Skin of body (tissue), 2 donors: ENCODE data around the gene LEFTY2. TPM values are rescaled to one million over a fixed set of nuclear protein-coding genes. Genes with fewer than 3 reads are reported as not detected.
"Not testable (repeated sequence)": the region's sequence is repeated elsewhere in the genome, so short reads cannot be mapped to it uniquely, and the experiment has no call there.

Experiments used
- DNase-seq: peaks from one replicate; lab custom pipeline; 2025; lab: John Stamatoyannopoulos, UW
- total RNA-seq: library from RNA; depleted of rRNA; stranded (reverse); fragments of >200 nt; gene quantifications from one replicate; pipeline ENCODE4 v1.2.3, GENCODE V29; 2014

Gene LEFTY2
- total RNA-seq, 1 donor from 2014 or later: 6.7 TPM

DNA sequence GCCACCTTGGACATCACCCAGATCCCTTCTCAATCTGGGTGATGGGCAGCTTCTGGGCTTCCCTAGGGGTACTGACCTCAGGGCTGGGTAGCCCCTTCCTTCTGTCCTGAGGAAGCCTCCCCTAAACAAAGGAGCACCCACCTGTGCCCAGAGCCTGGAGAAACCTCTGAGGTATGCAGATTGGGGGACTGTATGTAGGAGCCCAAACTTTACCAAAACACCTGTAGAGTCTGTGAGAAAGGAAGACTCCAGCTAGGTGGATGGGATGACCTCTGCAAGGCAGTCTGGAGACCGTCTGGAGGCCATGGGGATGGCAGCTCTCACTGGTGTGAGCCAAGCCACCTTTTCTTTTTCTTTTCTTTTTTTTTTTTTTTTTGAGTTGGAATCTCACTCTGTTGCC is 13.7 kb upstream of the LEFTY2 start:
- DNase-seq: no peak

DNA sequence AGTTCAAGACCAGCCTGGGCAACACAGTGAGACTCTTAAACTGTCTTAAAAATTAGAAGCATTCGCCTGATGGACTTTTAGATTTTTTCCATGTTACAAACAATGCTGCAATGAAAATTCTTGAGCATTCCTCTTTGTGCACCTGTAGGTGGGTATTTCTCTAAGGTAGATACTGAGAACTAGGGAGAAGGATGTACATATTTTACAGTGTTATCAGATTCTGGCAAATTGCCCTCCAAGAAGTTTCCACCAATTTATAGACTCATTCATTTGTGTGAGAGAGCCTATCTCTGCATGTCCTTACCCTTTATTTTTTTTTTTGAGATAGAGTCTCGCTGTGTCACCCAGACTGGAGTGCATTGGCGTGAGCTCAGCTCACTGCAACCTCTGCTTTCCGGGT is 12.3 kb upstream of the LEFTY2 start:
- DNase-seq: no peak

DNA sequence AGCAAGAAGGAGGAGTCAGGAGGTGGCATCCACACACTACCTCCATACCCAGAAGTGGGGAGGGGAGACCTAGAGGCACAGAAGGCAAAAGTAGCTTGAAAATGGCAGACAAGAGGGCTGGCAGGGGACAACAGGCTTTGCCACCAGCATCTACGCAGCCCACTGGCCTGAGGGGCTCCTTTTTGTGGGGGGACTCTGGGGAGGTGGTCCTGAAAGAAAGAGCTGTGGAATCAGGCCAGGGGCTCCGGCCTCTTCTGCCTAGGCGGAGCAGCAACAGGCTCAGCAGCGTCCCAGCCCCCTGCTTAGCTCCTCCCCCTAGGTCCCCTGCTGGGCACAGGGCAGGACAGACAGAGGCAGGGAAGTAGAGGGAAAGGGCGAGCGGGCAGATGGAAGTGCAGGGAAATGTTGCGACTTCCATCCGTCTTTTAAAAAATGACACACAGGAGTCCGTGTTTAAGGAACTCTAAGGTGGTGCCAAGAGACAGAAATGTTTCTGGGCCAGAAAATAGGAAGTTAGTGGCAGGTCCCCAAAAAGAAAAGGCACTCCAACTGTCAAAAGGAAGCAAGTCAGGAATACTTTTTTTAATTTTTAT is 10.0 kb upstream of the LEFTY2 start:
- no peak for DNase-seq

DNA sequence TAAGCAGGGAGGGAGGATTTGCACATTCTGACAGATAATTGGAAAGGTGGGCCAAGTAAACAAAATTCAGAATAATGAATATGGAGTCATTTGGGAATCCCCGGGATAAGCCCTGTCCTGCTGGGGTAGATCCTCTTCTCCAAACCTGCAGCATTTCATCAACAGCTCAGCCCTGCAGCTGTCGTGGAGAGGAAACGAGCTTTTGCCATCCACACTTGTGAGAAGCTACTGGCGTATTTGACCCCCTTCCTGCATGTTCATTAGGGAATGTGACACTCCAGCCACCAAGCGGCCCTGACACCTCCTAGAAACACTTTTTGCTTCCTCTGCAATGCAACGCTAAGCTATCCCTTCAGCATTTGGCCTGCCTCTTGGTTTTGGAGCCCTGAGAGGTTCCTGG is 8.0 kb upstream of the LEFTY2 start:
- no peak for DNase-seq

DNA sequence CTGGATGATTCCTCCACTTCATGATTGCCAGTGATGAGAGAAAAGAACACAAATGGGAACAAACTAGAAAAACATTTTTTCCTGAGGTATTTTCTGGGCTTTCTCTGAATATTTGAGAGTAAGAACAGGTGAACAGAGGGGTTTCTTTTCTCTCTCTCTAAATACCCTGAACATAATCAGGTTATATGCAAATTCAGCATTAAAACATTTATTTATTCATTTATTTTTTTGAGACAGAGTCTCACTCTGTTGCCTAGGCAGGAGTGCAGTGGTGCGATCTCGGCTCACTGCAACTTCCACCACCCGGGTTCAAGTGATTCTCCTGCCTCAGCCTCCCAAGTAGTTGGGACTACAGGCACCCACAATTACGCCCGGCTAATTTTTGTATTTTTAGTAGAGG is 5.8 kb upstream of the LEFTY2 start:
- DNase-seq: no peak

DNA sequence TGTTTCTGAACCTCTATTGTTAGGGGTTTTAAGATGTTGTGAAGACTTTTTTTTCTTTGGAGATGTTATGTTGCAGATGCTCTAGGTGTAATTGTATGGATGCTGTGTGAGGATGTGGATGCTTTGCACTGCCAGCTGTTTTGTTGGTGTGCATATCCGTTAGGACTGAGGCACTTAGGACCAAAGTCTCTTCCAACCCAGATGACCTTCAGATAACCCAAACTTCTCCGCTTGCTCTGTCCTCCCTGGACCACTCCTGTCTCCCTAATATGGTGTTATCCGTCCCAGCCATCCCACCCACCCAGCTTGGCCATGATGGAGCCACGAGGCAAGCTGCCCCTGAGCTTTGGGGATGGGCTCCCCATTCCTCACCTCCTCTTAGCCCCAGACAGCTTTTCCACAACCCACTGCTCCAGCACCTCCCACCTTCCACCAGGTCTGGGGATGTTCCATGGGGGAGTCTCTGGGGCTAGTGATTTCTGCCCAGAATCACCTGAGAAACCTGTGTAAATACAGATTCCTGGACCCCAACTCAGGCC is 5.1 kb upstream of the LEFTY2 start:
- DNase-seq: no peak

DNA sequence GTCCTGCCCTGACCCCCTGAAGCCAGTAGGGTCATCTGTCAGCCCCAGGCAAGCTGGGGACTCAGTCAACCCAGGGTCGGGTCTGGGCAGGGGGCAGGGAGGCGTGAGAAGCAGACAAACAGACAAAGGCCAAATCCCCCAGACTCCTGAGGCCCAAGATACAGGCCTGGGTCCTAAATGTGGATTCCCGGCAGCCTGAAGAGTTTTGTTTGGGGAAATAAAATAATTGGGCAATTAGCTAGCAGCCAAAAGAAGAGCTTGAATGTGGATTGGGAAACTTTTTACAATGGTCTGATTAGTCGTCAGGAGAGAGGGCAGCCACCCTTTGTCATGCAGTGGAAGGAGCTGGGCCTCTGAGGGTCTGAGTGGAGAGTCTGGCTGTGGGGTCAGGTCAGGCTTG is 4.5 kb upstream of the LEFTY2 start:
- no peak for DNase-seq

DNA sequence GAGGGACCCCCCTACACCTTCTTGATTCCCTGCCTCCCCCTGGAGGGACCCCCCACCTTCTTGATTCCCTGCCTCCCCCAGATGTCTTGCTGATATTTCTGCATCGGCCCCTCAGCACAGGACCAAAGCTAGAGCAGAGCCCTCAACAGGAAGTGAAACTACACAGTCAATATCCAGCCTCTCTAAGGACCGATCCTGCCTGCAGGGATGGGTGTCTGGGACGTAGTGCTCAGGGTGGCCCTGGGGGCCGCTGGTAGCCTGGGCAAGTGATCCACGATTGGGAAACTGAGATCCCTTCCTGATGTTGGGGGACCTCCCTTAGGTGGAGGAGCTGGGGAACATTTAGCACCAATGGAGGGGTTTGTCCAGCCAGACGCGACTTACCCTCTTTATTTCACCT is 3.9 kb upstream of the LEFTY2 start:
- no peak for DNase-seq

DNA sequence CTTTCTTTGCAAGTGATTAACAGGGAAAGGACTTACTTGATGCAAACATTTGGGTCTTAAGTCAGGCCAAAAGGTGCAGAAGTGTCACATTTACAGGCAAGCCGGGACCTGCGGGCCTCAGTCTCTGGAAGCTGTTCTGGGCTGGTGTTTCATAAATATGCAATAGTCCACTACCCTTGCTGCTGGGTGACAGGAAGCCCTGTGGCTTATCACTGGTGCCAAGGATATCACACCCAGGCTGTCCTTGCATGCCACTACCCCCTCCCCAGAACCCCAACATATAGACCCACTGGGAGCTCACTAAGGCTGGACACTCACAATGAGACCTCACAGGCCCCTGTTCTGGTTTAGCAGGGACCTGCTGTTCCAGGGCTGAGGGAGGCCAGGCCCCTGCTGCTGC is 3.4 kb upstream of the LEFTY2 start:
- no peak for DNase-seq

DNA sequence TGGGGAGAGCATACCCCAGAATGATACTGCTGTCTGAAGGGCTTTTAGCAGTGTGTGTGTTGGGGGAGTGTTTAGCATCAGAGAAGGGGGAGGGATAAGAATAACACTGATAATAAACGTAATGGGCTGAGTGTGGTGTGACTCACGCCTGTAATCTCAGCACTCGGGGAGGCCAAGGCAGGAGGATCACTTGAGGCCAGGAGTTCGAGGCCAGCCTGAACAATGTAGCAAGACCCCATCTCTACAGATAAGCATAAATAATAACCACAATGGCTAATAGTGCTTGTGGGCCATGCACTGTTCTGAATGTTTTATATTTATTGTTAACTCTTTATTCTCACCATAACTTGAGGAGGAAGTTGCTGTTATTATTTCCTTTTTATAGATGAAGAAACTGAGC is 2.6 kb upstream of the LEFTY2 start:
- DNase-seq: no peak

DNA sequence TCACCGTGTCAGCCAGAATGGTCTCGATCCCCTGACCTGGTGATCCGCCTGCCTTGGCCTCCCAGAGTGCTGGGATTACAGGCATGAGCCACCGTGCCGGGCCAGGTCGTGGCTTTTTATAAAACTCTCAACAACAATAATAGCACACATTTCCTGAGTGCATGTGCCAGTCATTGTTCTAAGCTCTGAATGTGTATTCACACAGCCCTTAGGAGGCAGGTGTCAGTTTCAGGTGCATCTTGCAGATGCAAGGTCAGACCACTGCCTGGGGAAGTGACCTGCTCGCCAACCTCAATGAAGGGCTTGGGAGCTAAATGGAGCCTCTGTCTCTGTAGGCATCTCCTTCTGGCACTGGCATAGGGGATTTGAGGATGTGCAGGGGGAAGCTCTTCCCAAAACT is 1.6 kb upstream of the LEFTY2 start:
- no peak for DNase-seq

DNA sequence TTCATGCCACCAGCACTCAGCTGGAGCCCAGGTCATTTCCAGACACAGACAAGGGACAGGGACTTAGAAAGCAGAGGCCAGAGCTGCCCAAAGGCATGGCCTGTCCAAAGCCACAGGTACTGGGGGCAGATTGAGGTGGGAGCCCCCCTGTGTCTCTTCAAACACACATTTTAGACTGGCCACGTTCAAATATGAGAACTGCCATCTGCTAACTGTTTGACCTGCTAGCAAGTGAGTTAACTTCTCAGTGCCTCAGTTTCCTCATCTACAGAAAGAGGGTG is 862 bp upstream of the LEFTY2 start:
- DNase-seq: no peak

DNA sequence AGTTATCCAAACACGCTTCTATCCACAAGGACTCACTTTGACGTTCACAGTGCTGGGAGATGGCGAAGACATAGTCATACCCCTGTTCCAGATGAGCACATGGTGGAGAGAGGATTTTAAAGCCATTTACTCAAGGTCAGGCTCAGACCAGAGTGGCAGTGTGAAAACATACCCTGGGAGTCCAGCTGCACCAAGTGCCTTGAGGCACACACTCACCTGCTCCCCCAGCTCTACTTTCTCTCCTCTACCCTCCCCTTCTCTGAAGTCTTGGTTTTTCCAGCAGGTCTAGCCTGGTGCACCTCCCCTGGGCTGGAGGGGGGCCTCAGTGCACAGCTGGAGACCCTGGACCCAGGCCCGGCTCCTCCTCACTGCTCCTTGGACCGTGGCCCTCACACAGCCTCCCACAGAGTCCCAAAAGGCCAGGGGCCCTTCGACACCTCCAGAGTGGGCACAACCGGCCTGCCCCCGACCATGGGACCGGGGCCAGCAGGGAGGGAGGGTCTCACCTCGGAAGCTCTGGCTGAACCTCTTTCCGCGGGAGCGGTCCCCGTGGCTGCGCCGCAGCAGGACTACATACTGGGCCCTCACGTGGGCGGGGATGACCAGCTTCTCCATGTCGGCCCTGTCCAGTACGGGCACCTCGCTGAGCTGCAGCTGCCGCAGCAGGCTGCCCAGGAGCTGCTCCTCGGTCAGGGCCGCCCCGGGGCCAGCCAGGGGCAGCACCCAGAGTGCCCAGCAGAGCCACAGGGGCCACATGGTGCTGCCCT is 452 bp downstream of the LEFTY2 start:
- DNase-seq: no peak

DNA sequence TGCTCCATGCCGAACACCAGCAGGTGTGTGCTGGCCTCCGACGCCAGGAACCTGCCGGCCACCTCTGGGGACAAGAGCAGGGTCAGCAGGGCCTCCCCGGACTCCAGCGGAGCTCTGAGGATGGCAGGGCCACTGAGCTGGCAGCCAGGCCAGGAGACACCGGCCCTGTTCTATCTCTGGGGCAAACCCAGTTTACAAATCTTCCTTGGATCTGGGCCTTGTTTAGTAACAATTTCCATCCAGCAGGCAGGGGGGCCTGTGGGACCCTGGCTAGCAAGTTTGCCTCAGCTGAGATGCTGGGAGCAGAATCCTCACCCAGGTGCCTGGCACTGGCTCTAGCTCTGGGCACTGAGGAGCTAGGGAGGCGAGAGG is 1.1 kb downstream of the LEFTY2 start:
- not testable (repeated sequence) for DNase-seq

DNA sequence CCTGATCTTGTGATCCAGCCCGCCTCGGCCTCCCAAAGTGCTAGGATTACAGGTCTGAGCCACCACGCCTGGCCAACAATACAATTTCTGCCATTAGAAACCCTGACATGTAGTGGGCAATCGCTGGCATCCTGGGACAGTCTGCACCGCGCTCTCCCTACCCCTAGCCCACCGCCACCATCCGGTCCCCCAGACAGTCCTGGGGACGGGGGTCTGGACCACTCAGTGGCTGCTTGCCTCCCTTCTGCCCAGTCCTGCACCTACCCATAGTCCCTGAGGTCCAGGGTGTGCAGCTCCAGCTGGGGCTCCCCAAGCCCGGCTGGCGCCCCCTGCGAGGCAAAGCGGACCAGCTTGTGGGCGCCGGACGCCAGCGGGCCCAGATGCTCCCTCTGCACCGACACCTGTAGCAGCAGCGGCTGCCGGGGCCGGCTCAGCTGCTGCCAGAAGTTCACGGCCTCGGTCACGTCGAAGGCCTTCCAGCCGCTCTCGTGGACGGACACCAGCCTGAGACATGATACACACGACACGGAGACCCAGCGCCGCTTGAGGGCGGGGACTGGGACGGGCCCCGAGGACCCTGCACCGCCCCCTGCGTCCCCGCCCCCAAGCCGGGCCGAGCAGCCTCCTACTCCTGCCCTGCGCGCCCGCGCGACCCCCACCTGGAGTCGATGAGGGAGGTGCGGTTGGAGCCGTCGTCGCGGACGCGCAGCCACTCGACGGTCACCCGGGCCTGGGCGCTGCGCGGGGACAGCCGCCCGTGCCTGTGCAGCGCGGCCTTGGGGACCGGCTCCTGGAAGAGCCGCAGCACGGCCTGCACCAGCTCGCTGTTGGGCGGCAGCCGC is 1.7 kb downstream of the LEFTY2 start:
- DNase-seq: not testable (repeated sequence)

DNA sequence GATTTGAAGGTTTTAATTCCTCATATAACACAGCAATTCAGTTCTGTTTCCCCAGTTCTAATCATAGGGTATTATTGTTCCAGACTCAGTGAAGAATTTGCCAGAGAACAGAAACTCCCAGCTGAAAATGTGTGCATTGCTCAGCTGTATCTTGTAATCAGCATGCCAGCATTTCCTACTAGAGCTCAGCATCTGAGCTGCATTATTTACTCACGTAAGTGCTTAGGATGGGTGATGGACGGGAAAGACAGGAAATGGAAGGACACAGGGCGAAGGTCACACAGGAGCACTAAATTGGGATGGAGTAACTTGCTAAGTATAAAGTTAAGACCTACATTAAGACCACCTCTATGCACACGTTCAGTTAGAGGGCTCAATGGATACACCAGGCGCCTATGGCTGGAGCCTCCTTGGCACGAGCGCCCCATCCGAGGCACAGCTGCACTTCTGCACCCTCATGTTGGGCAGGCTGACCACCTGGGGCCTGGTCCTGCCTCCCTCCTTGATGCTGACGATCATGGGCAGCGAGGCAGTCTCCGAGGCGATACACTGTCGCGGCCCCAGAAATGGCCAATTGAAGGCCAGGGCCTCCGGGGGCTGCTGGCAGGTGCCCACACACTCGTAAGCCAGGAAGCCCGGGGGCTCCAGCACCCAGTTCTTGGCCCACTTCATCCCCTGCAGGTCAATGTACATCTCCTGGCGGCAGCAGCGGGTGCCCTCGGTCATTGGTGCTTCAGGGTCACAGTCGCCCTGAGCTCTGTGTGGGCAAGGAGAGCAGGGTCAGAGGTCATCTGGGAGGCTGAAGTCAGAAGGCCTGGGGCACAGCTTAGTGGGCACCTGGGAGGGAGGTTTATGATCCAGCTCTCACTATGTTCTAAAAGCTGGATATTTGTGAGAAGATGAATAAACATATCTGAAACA is 3.7 kb downstream of the LEFTY2 start:
- DNase-seq: peak; percentile 47

DNA sequence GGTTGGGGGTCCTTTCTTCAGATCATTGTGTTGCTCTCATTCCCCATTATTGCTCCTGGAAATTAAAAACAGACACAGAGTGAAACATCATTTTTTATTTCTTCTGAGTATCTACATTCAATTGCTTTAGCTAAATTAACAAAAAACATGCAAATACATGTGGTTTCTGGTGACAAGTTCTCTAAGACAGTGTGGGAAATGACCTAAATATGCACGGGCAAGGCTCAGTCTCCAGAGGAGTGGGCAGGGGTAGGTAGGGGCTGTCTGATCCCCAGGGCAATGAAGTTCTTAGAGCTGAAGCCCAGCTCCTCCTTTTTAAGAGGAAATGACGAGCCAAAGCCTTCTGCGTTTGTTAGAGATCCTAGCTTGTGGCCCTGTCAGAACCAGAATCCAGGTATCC is 4.5 kb downstream of the LEFTY2 start:
- no peak for DNase-seq

DNA sequence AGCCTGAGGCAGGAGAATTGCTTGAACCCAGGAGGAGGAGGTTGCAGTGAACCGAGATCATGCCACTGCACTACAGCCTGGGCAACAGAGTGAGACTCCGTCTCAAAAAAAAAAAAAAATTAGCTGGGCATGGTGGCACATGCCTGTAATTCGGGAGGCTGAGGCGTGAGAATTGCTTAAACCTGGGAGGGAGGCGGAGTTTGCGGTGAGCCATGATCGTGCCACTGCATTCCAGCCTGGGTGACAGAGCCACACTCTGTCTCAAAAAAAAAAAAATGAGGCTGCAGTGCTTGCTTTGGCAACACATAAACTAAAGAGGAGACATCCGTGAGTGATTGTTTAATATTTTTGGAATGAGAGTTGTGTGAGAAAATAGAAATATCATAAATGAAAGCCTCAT is 4.9 kb downstream of the LEFTY2 start:
- DNase-seq: not testable (repeated sequence)

DNA sequence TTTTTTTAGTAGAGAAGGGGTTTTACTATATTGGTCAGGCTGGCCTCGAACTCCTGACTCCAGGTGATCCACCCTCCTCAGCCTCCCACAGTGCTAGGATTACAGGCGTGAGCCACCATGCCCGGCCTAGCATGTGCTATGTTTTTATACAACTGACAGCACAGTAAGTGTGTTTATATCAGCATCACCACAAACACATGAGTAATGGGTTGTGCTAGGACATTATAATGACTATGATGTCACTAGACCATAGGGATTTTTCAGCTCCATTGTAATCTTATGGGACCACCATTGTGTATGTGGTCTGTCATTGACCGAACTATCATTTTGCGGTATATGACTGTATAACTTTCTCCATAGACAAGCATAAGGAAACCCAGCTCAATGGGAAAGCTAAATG is 6.3 kb downstream of the LEFTY2 start:
- DNase-seq: no peak

DNA sequence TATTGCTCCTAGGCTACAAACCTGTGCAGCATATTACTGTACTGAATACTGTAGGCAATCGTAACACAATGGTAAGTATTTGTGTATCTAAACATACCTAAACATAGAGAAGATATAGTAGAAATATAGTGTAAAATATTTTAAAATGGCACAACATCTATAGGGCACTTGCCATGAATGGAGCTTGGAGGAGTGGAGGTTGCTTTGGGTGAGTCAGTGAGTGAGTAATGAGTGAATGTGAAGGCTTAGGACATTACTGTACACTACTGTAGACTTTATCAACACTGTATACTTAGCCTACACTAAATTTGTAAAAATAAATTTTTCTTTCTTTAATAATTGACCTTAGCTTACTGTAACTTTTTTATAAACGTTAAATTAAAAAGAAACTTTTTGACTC is 7.9 kb downstream of the LEFTY2 start:
- DNase-seq: no peak
